HCEC 1CT (cell line): Measurements from ENCODE around the gene ARG2.

Experiments
- DNase-seq: peaks from one replicate; pipeline ENCODE4 v3.0.0-alpha.2; 2017

Gene ARG2

GRCh38 chr14:67619446-67620216 lies at the start of gene ARG2:
Gene ARG2 (plus strand): TSS chr14:67619920. CDS start chr14:67619978, 58 bp downstream.
- DNase-seq: peak; percentile 91

GRCh38 chr14:67570453-67570852 lies 49.3 kb upstream of the ARG2 start:
- no peak for DNase-seq

- peak; percentile 44 for DNase-seq
Measured at GRCh38 chr14:67571275-67571990, 48.3 kb upstream of the ARG2 start.

- no peak for DNase-seq
Measured at GRCh38 chr14:67571991-67572323, 47.8 kb upstream of the ARG2 start.

- DNase-seq: no peak
Measured at GRCh38 chr14:67572608-67573007, 47.1 kb upstream of the ARG2 start.

GRCh38 chr14:67573228-67574010 lies 46.3 kb upstream of the ARG2 start:
- DNase-seq: no peak

- no peak for DNase-seq
Measured at GRCh38 chr14:67574156-67574555, 45.6 kb upstream of the ARG2 start.

GRCh38 chr14:67574806-67575205 lies 44.9 kb upstream of the ARG2 start:
- DNase-seq: no peak

- no peak for DNase-seq
Measured at GRCh38 chr14:67575684-67576083, 44.0 kb upstream of the ARG2 start.

GRCh38 chr14:67576216-67576955 lies 43.3 kb upstream of the ARG2 start:
- DNase-seq: no peak

GRCh38 chr14:67577181-67577808 lies 42.4 kb upstream of the ARG2 start:
- no peak for DNase-seq

GRCh38 chr14:67577909-67578749 lies 41.6 kb upstream of the ARG2 start:
- no peak for DNase-seq

- DNase-seq: no peak
Measured at GRCh38 chr14:67579040-67579439, 40.7 kb upstream of the ARG2 start.

GRCh38 chr14:67579636-67580035 lies 40.1 kb upstream of the ARG2 start:
- DNase-seq: no peak

GRCh38 chr14:67580336-67581171 lies 39.2 kb upstream of the ARG2 start:
- no peak for DNase-seq

- DNase-seq: no peak
Measured at GRCh38 chr14:67581643-67582042, 38.1 kb upstream of the ARG2 start.

GRCh38 chr14:67582061-67582460 lies 37.7 kb upstream of the ARG2 start:
- no peak for DNase-seq

- DNase-seq: peak; percentile 29
Measured at GRCh38 chr14:67583711-67584644, 35.7 kb upstream of the ARG2 start.

- no peak for DNase-seq
Measured at GRCh38 chr14:67584978-67585377, 34.7 kb upstream of the ARG2 start.
